Measurements from ENCODE around the gene DCST1.

The DCST1 gene

GRCh38 chr1:155011437-155012025 lies 22.1 kb upstream of the DCST1 start:
- H3K4me3 ChIP-seq (ENCODE audit: low read length): no peak overlapping the region
- DNase-seq (ENCODE audit: low read depth): no peak
- TF ChIP-seq CTCF (conservative IDR thresholded peaks at IDR 0.05; ENCODE audit: low read length): no peak

- DNase-seq (ENCODE audit: low read depth): peak; percentile 54
- no peak for TF ChIP-seq CTCF (conservative IDR thresholded peaks at IDR 0.05; ENCODE audit: low read length)
- H3K4me3 ChIP-seq (ENCODE audit: low read length): no peak overlapping the region
These were observed 21.5 kb upstream of the DCST1 start for GRCh38 chr1:155012026-155012546.

DNA sequence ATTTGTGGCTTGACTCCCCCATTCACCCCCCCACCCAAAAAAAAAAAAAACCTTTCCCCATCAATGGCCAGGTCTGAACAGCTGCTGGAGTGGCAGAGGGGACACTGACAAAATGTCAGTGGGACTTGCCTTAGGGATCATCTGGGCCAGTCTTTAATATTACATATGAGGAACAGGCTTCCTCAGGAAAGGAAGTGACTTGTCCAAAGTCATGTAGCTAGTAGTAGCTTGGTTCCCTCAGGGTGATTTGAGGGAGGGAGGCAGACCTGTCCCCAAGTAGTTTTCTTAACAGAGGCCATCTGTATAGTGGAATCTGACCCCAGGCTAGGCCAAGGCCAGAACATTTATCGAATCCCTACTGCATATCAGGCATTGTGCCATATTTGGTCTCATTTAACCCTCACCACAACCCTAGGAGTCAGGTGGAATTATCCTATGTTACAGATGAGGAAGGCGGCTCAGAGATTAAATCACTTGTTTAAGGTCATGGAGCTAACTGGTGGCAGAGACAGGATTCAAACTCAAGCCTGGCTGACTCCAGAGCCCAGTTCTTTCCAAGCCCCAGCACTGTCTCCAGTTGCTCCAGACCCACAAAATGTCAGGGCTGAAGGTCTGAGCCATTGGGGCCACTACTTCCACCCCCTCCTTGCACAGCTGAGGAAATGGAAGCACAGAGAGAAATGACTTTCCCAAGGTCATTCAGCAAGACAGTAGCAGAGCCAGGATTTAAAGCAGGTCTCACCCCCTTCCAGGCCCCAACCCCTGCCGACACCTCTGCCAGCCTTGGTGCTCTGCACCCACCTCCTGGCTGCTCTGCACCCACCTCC lies 20.6 kb upstream of the DCST1 start:
- no peak for TF ChIP-seq CTCF (conservative IDR thresholded peaks at IDR 0.05; ENCODE audit: low read length)
- H3K4me3 ChIP-seq (ENCODE audit: low read length): no peak overlapping the region
- no peak for DNase-seq (ENCODE audit: low read depth)

DNA sequence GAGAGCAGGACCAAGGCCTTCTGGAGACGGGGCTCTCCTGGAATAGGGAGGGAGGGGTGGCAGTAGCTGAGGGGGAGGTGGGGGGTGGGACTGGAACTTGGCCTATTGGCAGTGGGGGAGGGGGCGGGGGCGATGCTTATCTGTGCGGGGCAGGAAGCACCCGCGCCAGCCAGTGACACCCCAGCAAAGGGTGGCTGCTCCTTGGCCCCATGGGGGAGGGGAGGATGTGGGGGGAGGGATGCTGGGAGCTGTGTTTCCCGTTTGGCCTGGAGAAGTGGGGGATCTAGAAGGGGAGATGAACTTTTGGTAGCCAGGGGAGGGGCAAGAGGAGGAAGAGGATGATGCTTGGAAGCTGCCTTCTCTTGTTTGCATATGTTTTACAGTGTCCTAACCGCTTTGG lies 20.0 kb upstream of the DCST1 start:
- H3K4me3 ChIP-seq (ENCODE audit: low read length): no peak overlapping the region

GRCh38 chr1:155014709-155015508 lies 18.7 kb upstream of the DCST1 start:
- DNase-seq (ENCODE audit: low read depth): no peak
- H3K4me3 ChIP-seq (ENCODE audit: low read length): no peak overlapping the region
- no peak for TF ChIP-seq CTCF (conservative IDR thresholded peaks at IDR 0.05; ENCODE audit: low read length)

More for the DNA sequence above, 20.0 kb upstream of the DCST1 start:
- no peak for TF ChIP-seq CTCF (conservative IDR thresholded peaks at IDR 0.05; ENCODE audit: low read length)
- no peak for DNase-seq (ENCODE audit: low read depth)

DNA sequence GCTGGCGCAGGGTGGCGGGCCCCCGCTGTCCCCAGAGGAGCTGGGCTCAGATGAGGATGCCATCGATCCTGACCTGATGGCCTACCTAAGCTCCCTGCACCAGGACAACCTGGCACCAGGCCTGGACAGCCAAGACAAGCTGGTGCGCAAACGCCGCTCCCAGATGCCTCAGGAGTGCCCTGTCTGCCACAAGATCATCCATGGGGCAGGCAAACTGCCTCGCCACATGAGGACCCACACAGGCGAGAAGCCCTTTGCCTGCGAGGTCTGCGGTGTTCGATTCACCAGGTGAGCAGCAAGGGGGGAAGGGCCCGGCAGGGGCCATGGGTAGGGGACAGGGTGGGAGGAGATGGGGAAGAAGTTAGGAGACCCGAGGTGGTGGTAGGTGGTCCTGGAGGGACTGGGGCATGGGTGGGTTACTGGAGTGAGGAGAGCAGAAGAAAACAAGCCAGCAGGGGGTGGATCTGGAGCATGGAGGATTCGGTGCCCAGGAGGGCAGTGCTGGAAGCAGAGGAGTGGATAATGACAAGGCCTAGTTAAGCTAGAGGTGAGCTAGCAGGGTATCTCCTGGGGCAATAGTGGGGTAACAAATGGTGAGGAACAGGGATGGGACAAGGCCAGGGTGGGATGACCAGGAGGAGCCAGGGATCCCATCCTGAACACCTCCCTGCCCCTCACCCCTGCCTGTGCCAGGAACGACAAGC lies 17.9 kb upstream of the DCST1 start:
- TF ChIP-seq CTCF (conservative IDR thresholded peaks at IDR 0.05; ENCODE audit: low read length): no peak
- DNase-seq (ENCODE audit: low read depth): no peak
- no peak overlapping the region for H3K4me3 ChIP-seq (ENCODE audit: low read length)

All from AG10803 (cell line).